Hippocampal formation (tissue), 2 donors: ENCODE results near the gene KMT2C.

Experiments
- DNase-seq, 2 donors: peaks; one replicate each; lab custom pipeline; 2025; lab: John Stamatoyannopoulos, UW

Gene KMT2C

DNA sequence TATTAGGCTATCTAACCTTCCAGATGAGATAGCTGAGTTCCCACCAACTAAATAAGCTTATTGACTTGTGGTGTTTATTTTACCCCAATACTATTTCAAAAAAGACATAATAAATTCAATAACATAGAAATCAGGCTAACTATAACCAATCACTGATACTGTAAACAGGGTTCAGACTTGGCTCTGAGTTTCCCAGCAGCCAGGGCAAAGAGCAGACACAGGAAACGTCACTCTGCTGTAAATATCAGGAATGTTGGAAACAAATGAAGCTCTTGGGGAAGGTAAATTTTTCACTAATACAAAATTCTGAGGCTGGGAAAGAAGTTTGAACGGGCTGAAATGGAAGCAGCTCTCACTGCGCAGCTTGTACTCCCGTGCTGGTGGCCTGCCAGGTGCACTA is 295.7 kb downstream of the KMT2C start:
- DNase-seq: no peak

DNA sequence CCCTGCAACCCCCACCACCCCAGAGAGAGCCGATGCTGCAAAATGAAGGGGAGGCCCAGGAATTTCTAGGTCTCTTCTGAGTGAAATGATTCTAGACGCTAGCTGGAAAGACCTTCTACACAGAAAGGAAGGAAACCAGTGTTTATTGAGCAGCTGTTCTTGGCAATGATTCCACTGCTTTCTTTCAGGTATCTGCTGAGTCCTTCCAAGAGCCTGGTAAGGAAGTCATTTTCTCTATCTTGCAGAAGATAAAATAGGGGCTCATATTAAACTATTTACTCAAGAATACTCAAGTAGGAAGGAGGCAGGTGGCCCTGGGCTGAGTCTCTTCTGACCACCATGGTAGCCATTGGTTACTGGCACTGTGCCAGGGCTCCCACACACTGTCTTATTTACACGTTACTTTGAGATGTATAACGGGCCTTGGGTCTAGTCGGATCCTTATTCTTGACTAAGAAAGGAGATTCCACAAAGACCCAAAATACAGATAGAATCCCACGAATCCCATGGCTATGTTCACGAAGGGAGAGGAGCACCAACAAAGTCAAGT is 298.3 kb downstream of the KMT2C start:
- no peak for DNase-seq

DNA sequence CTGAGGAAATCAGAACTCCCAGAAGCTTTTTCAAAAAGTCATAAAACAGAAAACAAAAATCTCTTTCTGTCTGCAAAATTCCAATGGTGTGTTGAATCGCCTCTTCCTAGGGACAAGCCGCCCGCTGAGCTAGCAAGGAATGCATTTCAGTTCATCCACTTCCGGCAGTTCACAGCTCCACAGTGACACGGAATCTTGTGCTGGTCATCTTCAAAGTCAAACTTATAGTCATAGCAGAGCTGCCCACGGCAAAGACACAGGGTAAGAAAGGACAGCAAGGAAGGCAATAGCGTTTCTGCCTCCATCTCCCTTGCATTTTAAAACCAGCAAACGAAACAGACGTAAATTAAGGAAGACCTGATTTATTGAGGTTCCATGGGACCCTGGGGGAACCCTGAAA is 299.1 kb downstream of the KMT2C start:
- no peak for DNase-seq

DNA sequence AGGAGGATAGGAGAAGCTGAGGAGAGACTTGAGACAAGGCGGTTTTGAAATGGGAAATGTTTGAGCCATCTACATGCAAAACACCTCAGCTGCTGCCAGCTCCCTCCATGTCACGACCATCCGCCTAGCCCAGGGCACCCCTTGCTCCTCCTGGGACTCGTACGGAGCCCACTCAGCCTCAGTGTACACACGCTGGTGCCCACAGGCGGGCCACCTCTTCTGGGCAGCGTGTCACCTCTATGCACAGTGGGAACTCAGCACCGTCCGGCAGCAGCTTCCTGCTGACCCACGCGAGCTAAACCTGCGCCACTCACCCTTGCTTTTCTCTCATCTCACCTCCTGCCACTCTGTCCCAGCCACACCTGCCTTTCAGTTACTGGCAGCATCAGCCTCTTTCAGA is 302.0 kb downstream of the KMT2C start:
- DNase-seq: no peak

DNA sequence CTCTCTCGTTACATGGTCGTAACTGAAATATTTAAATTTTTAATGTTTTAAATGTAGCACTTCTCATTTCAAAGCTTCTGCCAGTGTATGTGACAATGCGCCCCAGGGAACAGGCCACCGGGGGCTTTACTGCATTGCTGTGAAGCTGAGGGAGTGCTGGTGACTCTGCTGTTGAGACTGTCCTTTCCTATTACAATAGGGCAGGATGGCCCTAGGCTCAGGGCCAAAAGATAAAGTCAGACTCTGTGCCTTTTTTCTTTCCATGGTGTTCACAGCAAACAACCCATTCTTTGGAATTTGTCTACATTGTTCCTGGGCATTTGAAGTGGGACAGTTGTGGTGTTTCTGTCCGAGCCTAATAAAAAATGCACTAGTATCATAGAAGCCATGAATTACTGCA is 303.0 kb downstream of the KMT2C start:
- DNase-seq: no peak

DNA sequence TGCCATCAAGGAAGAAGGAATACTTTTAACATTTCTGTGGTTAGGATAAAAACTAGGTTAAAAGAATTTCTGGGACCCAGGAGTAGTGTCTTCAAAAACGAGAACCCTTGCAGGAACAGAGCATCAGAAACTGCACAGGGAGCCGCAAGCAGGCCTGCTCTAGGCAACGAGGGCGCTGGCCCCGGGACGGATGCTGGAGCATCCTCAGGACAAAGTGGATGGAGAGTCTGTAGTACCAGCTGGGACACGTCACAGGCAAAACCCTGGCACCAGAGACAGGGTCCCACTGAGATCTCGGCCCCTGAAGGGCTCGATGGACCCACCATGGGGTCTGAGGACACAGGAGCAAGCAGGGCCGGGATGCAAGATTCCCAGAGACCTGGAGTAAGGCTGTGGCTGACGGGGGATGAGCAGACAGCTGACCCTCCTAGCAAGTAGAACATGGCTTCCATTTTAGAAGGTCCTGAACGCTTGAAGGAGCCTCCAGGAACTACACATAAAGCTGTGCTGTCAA is 303.8 kb downstream of the KMT2C start:
- DNase-seq: no peak

DNA sequence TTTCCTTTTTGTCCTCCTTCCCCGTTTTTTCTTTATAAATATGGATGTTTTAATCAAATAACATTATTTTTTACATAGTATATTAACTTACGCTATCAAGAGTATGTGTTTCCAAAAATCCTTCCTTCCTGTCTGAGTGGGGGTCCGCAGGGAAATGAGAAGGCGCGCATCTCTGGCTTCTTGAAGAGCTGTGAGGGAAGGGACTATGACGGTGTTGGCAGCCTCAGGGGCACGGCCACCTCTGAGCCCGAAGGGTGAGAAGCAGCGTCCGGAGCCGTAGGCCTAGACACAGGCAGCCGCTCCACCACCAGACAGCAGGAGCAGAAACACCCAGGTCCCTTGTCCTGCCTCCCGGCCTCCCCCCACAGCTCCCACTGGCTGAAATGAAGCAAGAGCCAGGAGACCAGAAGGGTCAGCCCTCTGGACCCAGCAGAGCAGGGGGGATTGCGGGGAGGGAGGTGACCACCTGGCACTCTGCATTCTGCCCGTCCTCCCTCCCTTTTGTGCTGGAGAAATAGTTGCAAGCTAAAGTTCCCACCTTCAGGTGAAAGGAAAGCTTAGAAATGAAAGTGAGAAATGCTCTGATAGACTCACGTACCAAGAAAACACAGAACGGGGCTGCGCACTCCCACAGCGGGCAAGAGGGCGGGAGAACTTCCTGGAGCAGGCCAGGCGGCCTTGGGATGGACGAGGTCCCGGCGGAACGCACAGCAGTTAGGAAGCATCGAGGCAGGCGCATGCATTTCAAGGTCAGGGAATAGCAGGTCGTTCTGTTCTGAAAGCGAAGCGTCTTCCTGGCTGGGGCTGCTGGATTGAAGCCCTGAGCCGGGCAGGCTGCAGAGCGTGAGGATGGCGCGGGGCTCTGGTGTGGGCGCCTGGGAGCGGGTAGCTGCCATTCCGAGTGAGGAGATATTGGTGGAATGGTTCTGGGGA is 304.9 kb downstream of the KMT2C start:
- DNase-seq: no peak

DNA sequence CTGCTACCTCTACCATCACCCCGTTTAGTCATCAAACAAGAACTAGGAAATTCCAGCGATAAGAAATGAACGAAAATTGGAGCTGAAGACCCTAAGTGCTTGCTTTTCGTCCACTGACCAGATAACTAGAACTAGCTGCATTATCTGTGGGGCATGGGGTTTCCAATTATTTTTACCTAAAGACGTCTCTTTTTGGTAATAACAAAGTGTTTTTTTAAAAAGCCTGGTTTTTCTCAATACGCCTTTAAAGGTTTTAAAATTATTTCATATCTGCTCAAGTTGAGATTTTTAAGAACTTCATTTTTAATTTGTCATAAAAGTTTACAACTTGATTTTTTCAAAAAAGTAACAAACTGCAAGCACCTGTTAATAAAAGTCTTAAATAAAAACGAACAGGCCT is 306.1 kb downstream of the KMT2C start:
- no peak for DNase-seq

DNA sequence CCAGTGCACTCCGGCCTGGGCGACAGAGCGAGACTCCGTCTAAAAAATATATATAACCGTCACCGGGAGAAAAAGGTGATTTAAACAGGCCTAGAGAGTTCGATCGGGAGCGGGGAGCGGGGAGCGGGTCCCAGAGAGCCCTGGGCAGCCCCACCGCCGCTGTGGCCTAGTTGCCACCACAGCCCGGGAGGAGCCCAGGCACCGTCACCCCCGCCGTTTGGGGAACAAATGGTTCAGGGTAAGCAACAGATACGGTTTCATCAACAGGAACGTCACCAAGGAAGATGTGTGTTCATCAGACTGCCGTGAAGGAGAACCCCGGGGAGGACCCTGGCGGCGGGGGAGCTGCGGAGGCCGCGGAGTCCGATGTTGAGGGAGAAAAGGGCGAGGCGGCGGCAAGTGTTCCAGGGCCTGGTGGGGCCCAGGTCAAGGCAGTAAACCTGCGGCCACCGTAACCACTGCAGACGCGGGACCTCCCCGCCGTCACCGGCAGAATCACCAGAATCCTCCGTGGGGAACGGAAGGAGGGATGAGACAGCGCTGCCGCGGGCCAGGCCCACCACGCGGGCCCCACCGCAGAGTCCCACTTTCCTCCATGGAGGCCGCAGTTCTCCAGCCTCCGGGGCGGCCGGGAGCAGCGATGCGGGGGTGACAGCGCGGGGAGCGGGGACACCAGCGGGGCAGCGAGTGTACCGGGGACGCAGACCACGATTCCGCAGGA is 306.9 kb downstream of the KMT2C start:
- no peak for DNase-seq

DNA sequence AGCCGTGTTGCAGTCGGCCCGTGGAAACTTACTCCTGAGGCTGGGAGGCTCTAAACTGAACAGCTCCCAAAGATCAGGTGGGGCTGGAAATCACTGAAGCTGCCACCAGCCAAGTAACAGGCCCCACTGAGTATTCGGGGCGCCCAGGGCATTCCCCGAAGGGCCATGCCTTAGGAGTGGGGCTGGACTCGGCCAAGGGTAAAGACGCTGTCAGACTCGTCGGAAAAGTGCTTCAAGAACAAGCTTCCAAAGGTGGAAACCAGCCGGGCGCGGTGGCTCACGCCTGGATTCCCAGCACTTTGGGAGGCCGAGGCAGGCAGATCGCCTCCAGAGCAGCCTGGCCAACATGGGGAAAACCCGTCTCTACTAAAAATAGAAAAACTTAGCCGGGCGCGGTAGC is 307.6 kb downstream of the KMT2C start:
- no peak for DNase-seq

DNA sequence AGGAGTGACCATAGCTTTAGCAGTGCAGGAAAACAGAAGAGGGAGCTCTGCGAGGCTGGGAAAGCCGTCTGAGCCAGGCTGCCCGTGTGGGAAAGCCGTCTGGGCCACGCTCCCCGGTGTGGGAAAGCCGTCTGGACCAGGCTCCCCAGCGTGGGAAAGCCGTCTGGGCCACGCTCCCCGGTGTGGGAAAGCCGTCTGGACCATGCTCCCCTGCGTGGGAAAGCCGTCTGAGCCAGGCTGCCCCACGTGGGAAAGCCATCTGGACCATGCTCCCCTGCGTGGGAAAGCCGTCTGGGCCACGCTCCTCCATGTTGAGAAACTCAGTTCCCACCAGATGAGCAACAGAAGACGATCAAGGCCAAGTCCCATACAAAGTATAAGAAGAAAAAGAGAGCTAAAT is 308.6 kb downstream of the KMT2C start:
- no peak for DNase-seq

DNA sequence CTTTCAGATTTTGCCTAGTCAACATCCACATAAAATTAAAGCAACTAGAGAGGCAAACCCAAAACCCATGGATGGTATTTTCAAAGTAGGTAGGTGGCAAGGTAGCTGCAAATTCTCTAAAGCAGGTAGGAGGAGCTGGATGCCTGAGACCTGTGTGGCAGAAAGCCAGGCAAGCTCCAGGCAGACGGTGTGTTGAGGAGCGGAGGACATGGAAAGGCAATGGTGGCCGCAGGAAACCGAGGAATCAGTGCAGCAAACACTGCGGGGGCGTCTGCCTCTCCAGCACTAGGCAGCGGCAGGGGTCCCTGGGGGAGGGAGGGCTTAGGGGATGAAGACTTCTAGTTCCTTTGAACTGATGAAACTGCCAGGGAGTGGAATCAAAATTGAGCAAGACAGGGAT is 309.1 kb downstream of the KMT2C start:
- DNase-seq: no peak

DNA sequence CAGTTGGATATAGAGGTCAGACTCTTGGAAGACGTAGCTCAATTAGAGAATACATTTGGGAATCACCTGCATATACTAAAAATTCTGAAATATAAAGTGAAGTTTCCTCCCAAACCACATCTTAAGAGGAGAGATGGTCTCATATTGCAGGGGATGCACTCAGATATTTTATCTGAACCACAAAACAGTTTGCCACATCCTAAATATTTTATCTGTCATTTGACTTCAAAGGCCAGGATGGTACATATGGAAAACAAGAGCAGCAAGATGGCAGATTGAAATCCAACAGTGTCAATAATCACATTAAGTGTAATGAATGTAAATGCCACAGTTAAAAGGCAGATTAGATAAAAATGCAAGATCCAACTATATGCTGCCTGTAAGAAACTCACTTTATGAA is 313.3 kb downstream of the KMT2C start:
- no peak for DNase-seq

DNA sequence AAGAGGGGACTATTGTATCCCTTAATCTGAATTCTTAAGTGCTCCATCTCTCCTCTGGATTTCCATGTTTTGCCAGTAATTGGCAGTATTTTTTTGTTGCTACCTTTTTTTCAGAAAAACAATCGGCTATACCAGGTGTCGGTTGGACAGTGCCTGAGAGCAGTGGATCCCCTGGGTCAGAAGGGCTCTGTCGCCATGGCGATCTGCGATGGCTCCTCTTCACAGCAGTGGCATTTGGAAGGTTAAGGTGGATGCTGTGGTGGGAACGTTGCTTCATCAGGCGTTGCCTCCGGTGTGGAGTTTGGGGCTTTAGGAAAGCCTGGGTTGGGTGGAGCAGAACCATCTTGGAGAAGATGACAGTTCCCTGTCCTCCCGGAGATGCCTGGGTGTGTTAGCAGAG is 314.4 kb downstream of the KMT2C start:
- DNase-seq: no peak

DNA sequence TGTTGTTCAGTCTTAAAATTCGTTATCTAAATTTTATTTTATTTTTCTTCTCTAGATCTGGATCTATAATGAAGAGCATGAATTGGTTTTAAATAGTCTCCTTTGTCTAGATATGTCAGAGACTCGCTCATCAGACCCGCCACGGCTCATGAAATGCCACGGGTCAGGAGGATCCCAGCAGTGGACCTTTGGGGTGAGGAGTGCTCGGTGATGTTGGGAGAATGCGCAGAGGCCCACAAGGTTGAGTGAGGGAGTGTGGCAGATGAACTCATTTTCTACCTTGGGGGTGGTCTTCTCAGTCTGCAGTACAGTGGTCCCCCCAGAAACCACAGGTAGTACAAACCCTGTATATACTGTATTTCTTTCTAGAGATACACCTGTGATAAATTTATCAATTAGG is 315.0 kb downstream of the KMT2C start:
- no peak for DNase-seq

DNA sequence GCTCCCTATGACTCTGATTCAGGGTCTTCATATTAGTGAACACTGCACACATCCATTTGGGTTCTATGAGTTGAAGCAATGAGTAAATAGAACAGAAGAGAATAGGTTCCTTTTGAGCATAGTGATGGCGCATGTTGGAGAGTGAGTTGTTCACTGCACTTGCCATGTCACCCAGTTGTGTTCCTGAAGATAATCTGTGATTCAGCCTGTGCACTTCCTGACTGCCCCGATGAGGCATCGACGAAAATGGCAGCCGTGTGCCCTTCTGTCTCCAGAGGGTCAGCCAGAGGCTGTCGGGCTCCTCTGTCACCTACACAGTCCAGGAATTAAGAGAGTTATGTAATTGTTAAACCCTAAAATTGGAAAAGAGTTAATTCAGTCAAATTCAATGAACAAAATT is 315.6 kb downstream of the KMT2C start:
- DNase-seq: no peak

DNA sequence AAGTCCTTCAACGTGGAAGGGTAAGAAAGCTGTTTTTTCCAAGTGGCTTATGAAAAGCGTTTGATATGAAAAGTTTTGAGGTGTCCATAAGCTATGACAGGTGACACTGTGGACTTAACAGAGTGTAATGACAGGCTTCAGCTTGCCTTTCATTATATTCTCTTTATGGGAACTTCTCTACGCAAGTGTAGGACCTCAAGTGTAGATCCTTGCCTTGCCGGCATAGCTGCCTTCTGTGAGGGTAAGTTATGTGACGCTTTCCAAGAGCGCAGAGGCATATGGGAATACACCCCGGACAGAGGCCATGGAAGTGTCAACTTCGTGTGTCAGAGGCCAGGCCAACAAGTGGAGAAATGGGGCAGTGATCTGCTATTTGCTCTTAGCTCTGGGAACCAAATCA is 318.4 kb downstream of the KMT2C start:
- DNase-seq: no peak

DNA sequence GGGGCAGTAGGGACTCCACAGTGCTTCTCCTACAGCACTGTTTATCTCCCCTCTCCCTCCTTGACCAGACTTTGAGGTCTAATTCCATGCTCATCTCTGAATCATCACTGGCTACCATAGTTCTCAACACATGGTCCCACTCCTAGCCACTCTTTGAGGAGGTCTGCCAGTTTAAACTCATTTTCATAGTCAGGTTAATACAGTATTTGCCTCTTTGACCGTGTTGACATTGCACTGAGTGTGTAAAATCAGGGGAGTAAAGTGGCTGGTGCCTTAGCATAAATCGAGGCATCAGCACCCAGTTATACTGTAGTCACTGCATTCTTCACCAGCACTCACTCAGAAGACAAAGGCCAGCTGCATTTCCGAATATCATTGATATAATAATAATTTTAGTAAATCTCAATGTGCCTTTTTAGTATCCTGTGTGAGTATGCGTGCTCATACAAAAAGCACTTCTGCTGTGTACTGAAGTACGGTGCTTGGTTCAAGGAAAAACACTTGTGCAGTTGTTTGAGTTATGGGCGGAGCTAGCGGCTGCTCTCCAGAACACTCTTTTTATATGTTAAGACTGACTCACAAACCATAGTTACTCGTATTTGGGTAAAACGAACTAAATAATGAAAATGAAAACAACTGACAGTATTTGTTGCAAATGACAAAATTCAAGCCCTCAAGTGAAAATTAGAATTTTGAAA is 320.6 kb downstream of the KMT2C start:
- DNase-seq: no peak

DNA sequence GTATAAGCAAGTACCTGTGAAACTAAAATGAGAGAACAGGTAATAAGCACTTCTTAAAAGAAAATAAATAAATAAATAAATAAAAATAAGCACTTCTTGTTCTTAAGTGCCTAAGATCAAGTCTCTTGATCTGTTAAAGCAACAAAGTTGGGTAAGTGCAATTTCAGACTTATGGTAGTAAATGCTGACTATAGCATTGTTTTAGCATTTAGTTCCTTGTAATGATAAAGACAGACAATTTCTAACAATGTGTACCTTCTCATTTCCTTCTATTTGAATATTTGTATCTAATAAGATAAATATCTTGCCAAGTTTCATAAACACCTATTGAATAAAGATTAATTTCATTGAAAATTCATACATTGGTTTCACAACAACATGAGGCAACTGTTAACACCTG is 323.0 kb downstream of the KMT2C start:
- DNase-seq: no peak

DNA sequence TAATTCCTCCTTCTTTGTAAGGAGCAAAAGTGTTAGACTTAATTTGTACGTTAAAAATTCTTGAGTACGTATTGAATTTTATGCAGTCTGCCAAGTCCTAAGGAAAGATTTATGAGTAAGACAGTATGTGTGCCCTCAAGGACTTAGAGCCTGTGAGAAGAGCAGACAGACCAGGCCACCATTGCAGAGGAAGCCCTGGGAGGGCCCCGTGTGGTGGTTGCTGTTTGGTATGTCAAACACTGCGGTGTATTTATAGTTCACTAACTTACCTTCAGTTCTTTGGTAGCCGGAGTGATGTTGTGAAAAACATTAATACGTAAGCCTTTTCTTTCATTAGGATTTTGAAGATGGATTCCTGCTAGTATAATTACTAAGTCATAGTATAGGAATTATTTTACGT is 327.4 kb downstream of the KMT2C start:
- no peak for DNase-seq

DNA sequence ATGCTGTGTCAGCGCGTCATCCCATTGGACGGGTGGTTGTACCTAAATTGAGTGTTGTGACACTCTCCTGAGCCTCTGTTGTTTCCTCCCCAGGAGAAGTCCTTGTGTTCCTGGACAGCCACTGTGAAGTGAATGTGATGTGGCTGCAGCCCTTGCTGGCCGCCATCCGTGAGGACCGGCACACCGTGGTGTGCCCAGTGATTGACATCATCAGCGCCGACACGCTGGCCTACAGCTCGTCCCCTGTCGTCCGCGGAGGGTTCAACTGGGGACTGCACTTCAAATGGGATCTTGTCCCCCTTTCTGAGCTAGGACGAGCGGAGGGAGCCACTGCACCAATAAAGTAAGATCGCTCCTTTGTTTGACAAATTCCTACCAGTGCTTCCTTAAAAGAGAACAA is 327.9 kb downstream of the KMT2C start:
- no peak for DNase-seq

DNA sequence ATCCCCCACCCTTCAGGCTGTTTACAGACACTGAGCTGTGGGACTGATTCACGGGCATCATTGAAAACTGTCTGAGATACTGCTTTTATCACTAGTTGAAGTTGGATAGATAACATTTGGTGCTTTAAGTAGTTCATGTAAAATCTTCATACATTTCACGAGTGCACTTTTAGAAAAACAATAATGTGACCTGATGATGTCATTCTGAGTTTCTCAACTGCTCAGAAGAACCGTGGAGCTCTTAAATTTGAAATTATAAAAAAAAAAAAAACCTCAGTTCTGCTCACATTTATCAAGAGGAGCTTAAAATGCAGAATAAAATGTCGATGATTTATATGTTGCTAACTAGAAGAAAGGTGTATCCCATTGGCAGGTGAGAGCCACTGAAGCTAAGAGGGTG is 328.8 kb downstream of the KMT2C start:
- DNase-seq: no peak
